Activated CD8-positive, alpha-beta T cell treated with anti-CD3 and anti-CD28 coated beads for 36 hours (primary cell): Measurements from ENCODE around the gene ZNF581. TPM values are rescaled to one million over a fixed set of nuclear protein-coding genes. Genes with fewer than 3 reads are reported as not detected.

Source experiments
- ATAC-seq: fragments of 200-7000 bp; cut with Tn5 transposase; one replicate; pipeline ENCODE4 v1.10.0; 2021; ENCODE audit warnings: mild to moderate bottlenecking, moderate library complexity
- CTCF ChIA-PET: fragments of 350-600 bp; sonication (Branson Sonifier 250); formaldehyde crosslinking; loops from one replicate; lab custom pipeline; 2021; ENCODE audit warnings: antibody characterized with exemption; lab: Charles Lee
- POLR2A ChIA-PET: fragments of 350-600 bp; sonication (Branson Sonifier 250); formaldehyde crosslinking; loops from one replicate; lab custom pipeline; 2021; ENCODE audit warnings: antibody characterized with exemption; lab: Charles Lee
- DNase-seq: peaks from one replicate; pipeline ENCODE4 v3.0.0-alpha.2; 2020
- H3K27ac Mint-ChIP-seq: one replicate; pipeline ENCODE4 v1.8.0; 2021; ENCODE audit warnings: mild to moderate bottlenecking, mixed read lengths
- H3K27me3 Mint-ChIP-seq: one replicate; pipeline ENCODE4 v1.8.0; 2021; ENCODE audit warnings: mixed read lengths
- H3K36me3 Mint-ChIP-seq: one replicate; pipeline ENCODE4 v1.8.0; 2021; ENCODE audit warnings: low read depth, mixed read lengths
- H3K4me1 Mint-ChIP-seq: one replicate; pipeline ENCODE4 v1.8.0; 2021; ENCODE audit warnings: low read depth, mixed read lengths
- H3K4me3 Mint-ChIP-seq: one replicate; pipeline ENCODE4 v1.8.0; 2021; ENCODE audit warnings: mild to moderate bottlenecking, moderate library complexity, mixed read lengths
- H3K9me3 Mint-ChIP-seq: one replicate; pipeline ENCODE4 v1.8.0; 2021; ENCODE audit warnings: mixed read lengths
- intact Hi-C: fragments of 100-400 bp; cut with micrococcal nuclease; formaldehyde crosslinking; loops from one replicate; pipeline ENCODE4 v1.10.0; 2022
- total RNA-seq, 2 experiments: library from RNA; stranded (reverse); gene quantifications; one replicate each; pipeline ENCODE4 v1.2.3, GENCODE V29; 2021
- TF ChIP-seq, protein P1 (sequence below): fragments of 200-600 bp; IDR thresholded peaks from one replicate; pipeline ENCODE4 v1.8.0; 2022; ENCODE audit warnings: antibody characterized with exemption, mild to moderate bottlenecking

Gene ZNF581
- total RNA-seq, 2 experiments from 2014 or later, result 30.4 to 34.5 TPM

DNA sequence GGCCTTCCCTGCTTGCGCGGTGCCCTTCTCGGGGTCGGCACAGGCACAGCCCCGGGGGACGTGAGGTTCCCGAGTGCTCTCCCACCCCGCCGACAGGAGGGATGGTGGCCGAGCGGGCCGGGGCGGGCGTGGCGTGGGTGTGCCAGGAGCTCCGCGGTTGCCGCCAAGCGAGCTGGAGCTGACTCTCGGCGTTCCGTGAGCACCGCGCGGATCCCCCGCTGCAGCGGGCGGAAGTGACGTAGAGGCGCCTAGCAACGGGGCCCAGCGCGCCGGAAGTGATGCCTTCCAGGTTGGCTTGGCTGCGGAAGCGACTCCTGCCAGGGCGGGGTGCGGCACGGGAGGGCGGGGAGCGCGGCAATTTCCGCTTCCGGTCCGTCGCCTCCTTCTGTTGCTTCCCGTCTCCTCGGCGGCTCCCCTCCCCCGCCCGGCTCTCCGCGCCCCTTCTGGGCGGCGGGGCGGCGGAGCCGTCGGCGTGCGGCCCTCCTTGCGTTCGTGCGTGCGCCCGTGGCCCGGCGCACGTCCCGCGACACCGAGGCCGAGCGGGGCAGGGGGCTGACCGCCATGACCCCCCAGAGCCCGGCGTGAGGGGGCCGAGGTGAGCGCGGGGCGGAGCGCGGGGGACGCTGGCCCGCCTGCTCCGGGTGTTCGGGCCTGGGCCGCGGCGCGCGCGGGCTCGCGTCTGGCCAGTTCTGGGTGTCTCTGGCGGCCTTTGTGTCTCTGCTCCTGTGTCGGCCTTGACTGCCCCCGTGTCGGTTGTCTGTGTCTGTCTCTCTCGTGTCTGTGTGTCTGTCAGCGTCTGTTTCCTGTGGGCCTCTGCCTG, 31.6 kb downstream of the ZNF581 start, which contains the start of gene EPN1:
Gene EPN1 (plus strand): TSS at position 386 of the 820 bp plus-strand sequence. CDS start 3,402 bp downstream, outside the sequence.
- Mint-ChIP-seq H3K4me1 (peaks cover 60% of the 10 kb centered on the region), H3K9me3 (no peaks in the 10 kb centered on the region), H3K27me3 (no peaks in the 10 kb centered on the region), H3K4me3 (peak within 1 kb of the TSS; percentile 96), H3K27ac (peak within 1 kb of the TSS; percentile 96), H3K36me3 (peaks cover 54% of the 10 kb centered on the region)
- ATAC-seq (peak; percentile 94), DNase-seq (peak; percentile 98)
- CTCF ChIA-PET, result interaction anchor here (0.6 kb wide), 1 partner anchor 42 kb away, joined by 3 read pairs; no protein-coding TSS in a partner anchor
- POLR2A ChIA-PET, result interaction anchor here (0.7 to 2.2 kb wide), 3 partner anchors 9 to 40 kb away, joined by 3 to 13 read pairs (median 3); no protein-coding TSS in a partner anchor
- intact Hi-C loops, result no loop called here
- TF ChIP-seq, protein P1, sequence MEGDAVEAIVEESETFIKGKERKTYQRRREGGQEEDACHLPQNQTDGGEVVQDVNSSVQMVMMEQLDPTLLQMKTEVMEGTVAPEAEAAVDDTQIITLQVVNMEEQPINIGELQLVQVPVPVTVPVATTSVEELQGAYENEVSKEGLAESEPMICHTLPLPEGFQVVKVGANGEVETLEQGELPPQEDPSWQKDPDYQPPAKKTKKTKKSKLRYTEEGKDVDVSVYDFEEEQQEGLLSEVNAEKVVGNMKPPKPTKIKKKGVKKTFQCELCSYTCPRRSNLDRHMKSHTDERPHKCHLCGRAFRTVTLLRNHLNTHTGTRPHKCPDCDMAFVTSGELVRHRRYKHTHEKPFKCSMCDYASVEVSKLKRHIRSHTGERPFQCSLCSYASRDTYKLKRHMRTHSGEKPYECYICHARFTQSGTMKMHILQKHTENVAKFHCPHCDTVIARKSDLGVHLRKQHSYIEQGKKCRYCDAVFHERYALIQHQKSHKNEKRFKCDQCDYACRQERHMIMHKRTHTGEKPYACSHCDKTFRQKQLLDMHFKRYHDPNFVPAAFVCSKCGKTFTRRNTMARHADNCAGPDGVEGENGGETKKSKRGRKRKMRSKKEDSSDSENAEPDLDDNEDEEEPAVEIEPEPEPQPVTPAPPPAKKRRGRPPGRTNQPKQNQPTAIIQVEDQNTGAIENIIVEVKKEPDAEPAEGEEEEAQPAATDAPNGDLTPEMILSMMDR, result no peak

DNA sequence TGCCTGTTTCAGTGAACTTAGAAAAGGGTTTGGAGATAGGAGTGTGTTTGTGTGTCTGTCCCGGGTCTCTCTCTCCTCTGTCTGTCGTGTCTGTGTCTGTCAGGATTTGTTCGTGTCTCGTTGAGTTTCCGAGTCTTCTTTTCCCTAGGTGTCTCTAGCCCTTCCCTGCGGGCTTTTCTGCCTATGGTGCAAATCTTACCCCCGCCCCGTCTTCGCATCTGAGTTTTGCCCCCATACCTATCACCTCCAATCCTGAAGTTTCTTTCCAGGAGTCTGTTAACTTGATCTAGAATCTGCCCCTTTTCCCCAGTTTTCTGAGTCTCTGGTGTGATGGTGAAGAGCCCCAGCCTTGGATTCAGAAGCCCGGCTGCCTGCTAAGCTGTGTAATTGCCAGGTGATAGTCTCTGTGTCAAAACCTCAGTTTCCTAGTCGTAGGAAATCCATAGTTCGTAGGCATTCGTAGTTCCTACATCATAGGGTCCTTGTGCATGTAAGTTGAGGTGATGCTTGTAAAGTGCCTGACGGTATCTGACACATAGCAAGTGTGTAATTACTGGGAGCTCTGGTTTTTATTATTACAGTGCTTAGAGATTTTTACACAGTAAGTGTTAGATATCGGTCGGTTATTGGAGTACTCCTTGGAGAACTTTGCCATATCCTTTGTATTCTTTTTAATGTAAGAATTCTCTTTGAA, 32.4 kb downstream of the ZNF581 start:
- Mint-ChIP-seq H3K4me3 (peak overlapping the region; percentile 96), H3K9me3 (no peaks in the 10 kb centered on the region), H3K27me3 (no peaks in the 10 kb centered on the region), H3K4me1 (peaks cover 58% of the 10 kb centered on the region), H3K36me3 (peaks cover 49% of the 10 kb centered on the region), H3K27ac (peak overlapping the region; percentile 96)
- DNase-seq, result no peak
- CTCF ChIA-PET, result interaction anchor here (1.1 to 1.2 kb wide), 2 partner anchors 28 to 43 kb away, joined by 3 to 4 read pairs; no protein-coding TSS in a partner anchor
- intact Hi-C loops, result no loop called here
- ATAC-seq, result no peak
- POLR2A ChIA-PET, result interaction anchor here (0.7 to 2.2 kb wide), 4 partner anchors 10 to 41 kb away, joined by 3 to 7 read pairs (median 4); no protein-coding TSS in a partner anchor
- TF ChIP-seq, protein P1, result no peak

DNA sequence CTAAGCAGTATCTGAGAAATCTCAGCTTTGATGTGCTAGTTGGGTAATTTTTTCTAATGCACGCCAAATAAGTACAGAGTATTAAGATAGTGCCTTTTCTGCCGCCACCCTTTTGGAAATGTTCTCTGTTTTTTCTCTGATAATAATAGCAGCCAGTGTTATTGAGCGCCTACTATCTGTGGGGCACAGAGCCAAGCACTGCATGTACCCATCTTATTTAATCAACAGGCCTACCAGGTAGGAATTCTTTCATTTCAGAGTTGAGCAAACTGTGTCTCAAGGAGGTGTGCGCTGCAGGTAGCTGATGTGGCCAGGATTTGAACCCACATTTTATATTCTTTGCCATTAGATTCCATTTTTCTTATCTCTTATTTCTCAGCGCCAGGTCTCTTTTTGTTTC, 32.9 kb downstream of the ZNF581 start:
- peaks cover 46% of the 10 kb centered on the region for H3K36me3 Mint-ChIP-seq
- CTCF ChIA-PET, result interaction anchor here (1.1 to 1.2 kb wide), 2 partner anchors 27 to 44 kb away, joined by 3 to 4 read pairs; no protein-coding TSS in a partner anchor
- peak overlapping the region; percentile 96 for H3K4me3 Mint-ChIP-seq

DNA sequence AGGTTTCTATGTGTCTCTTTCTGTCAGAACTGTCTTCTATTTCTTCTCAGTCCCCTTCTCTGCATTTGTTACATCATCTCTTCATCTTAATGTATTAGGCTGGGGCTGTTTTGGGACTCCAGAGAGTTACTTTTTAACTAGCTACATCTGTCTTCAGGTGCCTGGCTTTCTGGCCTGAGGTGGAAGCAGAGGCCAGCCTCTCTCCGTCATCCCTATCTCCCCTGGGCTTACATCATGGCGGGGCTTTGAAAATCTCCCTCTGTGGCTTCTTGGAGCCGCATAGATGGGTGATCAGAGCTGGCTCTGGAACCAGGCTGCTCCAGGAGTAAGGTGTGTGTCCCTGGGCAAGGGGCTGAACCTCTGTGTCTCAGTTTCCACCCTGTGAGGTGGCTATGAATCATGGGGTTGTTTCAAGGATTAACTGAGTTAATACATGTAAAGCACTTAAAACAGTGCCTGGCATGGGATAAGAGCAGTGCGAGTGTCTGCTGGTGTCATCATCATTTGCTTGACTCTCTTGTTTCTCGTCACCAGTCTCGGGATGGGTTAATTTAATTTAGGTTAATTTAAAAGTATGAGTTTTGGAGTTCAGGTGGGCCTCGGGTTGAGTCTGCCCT, 33.5 kb downstream of the ZNF581 start:
- H3K9me3 Mint-ChIP-seq, result no peaks in the 10 kb centered on the region
- peak overlapping the region; percentile 96 for H3K4me3 Mint-ChIP-seq
- TF ChIP-seq, protein P1, result no peak
- POLR2A ChIA-PET, result interaction anchor here (1.3 to 2.2 kb wide), 2 partner anchors 11 to 13 kb away, joined by 4 to 7 read pairs; no protein-coding TSS in a partner anchor
- CTCF ChIA-PET, result interaction anchor here (1.1 to 1.2 kb wide), 2 partner anchors 27 to 44 kb away, joined by 3 to 4 read pairs; no protein-coding TSS in a partner anchor
- DNase-seq, result no peak
- intact Hi-C loops, result no loop called here
- peaks cover 44% of the 10 kb centered on the region for H3K36me3 Mint-ChIP-seq
- H3K27me3 Mint-ChIP-seq, result no peaks in the 10 kb centered on the region
- peaks cover 53% of the 10 kb centered on the region for H3K4me1 Mint-ChIP-seq
- ATAC-seq, result no peak
- peak overlapping the region; percentile 71 for H3K27ac Mint-ChIP-seq

More for the DNA sequence above, 32.9 kb downstream of the ZNF581 start:
- DNase-seq (no peak), ATAC-seq (no peak)
- POLR2A ChIA-PET, result interaction anchor here (0.7 to 2.2 kb wide), 4 partner anchors 10 to 41 kb away, joined by 3 to 7 read pairs (median 4); no protein-coding TSS in a partner anchor
- Mint-ChIP-seq H3K27me3 (no peaks in the 10 kb centered on the region), H3K27ac (peak overlapping the region; percentile 71), H3K4me1 (peaks cover 55% of the 10 kb centered on the region), H3K9me3 (no peaks in the 10 kb centered on the region)
- TF ChIP-seq, protein P1, result no peak
- intact Hi-C loops, result no loop called here
